COLO668 (cell line): ENCODE data around the gene AUTS2.

Experiments used
- DNase-seq: peaks from one replicate; lab custom pipeline; 2025; ENCODE audit not compliant: unreplicated experiment; lab: John Stamatoyannopoulos, UW

Gene AUTS2

GRCh38 chr7:70472601-70473237 lies 874.4 kb downstream of the AUTS2 start:
- DNase-seq = no peak

GRCh38 chr7:70474639-70475234 lies 876.5 kb downstream of the AUTS2 start:
- no peak for DNase-seq

- no peak for DNase-seq
Measured at GRCh38 chr7:70477036-70478010, 879.0 kb downstream of the AUTS2 start.

GRCh38 chr7:70479153-70480021 lies 881.1 kb downstream of the AUTS2 start:
- no peak for DNase-seq

GRCh38 chr7:70480927-70481569 lies 882.8 kb downstream of the AUTS2 start:
- no peak for DNase-seq

- no peak for DNase-seq
Measured at GRCh38 chr7:70481570-70482123, 883.4 kb downstream of the AUTS2 start.

- no peak for DNase-seq
Measured at GRCh38 chr7:70484255-70484654, 886.0 kb downstream of the AUTS2 start.

- DNase-seq = no peak
Measured at GRCh38 chr7:70486977-70487376, 888.7 kb downstream of the AUTS2 start.

- no peak for DNase-seq
Measured at GRCh38 chr7:70487428-70487827, 889.2 kb downstream of the AUTS2 start.

GRCh38 chr7:70487886-70488285 lies 889.6 kb downstream of the AUTS2 start:
- no peak for DNase-seq

GRCh38 chr7:70489813-70490212 lies 891.5 kb downstream of the AUTS2 start:
- DNase-seq = no peak

GRCh38 chr7:70492625-70493024 lies 894.4 kb downstream of the AUTS2 start:
- DNase-seq = no peak

GRCh38 chr7:70494225-70495032 lies 896.2 kb downstream of the AUTS2 start:
- DNase-seq = no peak

- DNase-seq = no peak
Measured at GRCh38 chr7:70495033-70495376, 896.7 kb downstream of the AUTS2 start.

- no peak for DNase-seq
Measured at GRCh38 chr7:70497793-70498192, 899.5 kb downstream of the AUTS2 start.

- no peak for DNase-seq
Measured at GRCh38 chr7:70498232-70498992, 900.1 kb downstream of the AUTS2 start.

GRCh38 chr7:70500261-70500660 lies 902.0 kb downstream of the AUTS2 start:
- no peak for DNase-seq

GRCh38 chr7:70502117-70502863 lies 904.0 kb downstream of the AUTS2 start:
- DNase-seq = no peak
